Measurements from ENCODE around the gene ORMDL3.

The ORMDL3 gene

DNA sequence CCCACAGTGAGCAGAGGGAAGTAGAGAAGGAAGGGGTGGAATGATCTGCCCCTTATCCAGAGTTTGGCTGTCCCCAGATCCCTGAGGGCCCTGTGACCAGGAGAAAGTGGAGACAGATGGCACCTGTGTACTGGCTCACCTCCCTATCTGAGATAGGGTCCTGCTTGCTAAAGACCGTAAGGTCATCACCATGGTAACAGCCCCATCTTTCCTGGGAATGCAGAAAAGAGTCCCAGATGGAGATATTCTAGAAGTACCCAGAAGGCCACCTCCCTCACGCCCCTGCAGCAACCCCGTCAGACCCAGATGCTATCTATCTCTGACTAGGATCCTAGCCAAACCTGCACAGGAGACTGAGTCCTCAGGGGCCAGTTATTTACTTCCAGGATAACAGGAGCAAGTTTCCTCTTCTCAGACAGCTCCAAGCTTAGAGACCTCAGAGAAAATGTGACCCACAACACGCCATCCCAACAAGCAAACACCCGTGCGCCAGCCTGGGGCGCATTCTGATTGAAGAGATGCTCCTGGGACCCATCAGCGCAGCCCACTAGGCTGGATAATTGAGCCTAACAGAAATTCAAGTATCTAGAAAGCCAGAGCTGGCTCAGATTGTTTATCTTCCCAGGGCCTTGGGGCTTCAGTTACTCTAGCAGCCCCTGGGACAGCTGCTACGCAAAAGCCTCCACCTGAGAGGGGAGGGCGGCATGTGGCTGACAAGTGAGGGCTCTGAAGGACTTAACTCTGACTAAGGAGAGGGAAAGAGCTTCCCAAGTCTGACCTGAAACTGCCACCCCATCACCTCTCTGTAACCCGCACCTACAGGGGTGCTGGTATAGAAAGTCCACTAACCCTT is 1.9 kb downstream of the ORMDL3 start:
- no peak for TF ChIP-seq SP1 (IDR thresholded peaks at IDR 0.05)
- TF ChIP-seq BHLHE40 (IDR thresholded peaks at IDR 0.05; ENCODE audit: borderline replicate concordance): no peak
- TF ChIP-seq NFRKB (IDR thresholded peaks at IDR 0.05): no peak
- no peak for TF ChIP-seq ZNF384 (IDR thresholded peaks at IDR 0.05)
- TF ChIP-seq SUZ12 (IDR thresholded peaks at IDR 0.05): no peak
- TF ChIP-seq, protein P1, sequence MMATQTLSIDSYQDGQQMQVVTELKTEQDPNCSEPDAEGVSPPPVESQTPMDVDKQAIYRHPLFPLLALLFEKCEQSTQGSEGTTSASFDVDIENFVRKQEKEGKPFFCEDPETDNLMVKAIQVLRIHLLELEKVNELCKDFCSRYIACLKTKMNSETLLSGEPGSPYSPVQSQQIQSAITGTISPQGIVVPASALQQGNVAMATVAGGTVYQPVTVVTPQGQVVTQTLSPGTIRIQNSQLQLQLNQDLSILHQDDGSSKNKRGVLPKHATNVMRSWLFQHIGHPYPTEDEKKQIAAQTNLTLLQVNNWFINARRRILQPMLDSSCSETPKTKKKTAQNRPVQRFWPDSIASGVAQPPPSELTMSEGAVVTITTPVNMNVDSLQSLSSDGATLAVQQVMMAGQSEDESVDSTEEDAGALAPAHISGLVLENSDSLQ (IDR thresholded peaks at IDR 0.05): no peak
- no peak for TF ChIP-seq HDGF (IDR thresholded peaks at IDR 0.05; ENCODE audit: borderline replicate concordance)
- TF ChIP-seq FOXM1 (IDR thresholded peaks at IDR 0.05; ENCODE audit: borderline replicate concordance): no peak
- ChIA-PET POLR2A (interaction anchor here (0.7 to 0.8 kb wide), 2 partner anchors 31 to 60 kb away, joined by 3 to 4 read pairs; no protein-coding TSS in a partner anchor), CTCF (no interaction called here)
- no peak for DNase-seq (ENCODE audit: extremely low spot score)

DNA sequence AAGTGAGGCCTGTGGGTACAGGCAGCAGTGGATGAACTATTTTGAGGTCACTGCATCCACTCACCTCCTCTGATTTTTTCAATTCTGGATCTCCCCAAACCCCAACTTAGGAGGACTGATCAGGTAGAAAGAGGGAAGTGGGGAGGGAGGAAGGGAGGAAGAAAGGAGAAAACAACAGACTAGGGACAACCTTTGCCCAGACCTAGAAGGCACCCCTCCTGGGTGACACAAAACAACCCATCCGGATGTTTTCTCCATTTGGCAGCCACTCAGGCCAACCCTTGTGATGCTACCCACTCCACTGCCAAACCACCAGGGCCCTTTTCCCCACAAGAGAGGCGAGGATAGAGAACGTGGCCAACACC is 2.7 kb downstream of the ORMDL3 start:
- POLR2A ChIA-PET: no interaction called here
- DNase-seq (ENCODE audit: extremely low spot score): no peak
- no peak for TF ChIP-seq TARDBP (IDR thresholded peaks at IDR 0.05)
- TF ChIP-seq HDGF (IDR thresholded peaks at IDR 0.05; ENCODE audit: borderline replicate concordance): no peak
- no peak for TF ChIP-seq L3MBTL2 (conservative IDR thresholded peaks at IDR 0.05)
- no peak for TF ChIP-seq ARNT (IDR thresholded peaks at IDR 0.05)
- TF ChIP-seq CTBP1 (IDR thresholded peaks at IDR 0.05; ENCODE audit: borderline replicate concordance): no peak
- TF ChIP-seq ZNF384 (IDR thresholded peaks at IDR 0.05): no peak
- TF ChIP-seq ELF4 (IDR thresholded peaks at IDR 0.05): no peak
- no peak for TF ChIP-seq LEF1 (IDR thresholded peaks at IDR 0.05; ENCODE audit: borderline replicate concordance)
- TF ChIP-seq FOXA1 (IDR thresholded peaks at IDR 0.05): no peak
- TF ChIP-seq, protein P1 (IDR thresholded peaks at IDR 0.05): no peak
- TF ChIP-seq NFRKB (IDR thresholded peaks at IDR 0.05): no peak
- TF ChIP-seq FOXM1 (IDR thresholded peaks at IDR 0.05; ENCODE audit: borderline replicate concordance): no peak
- no peak for TF ChIP-seq FOXK2 (IDR thresholded peaks at IDR 0.05)
- no peak for TF ChIP-seq SP1 (IDR thresholded peaks at IDR 0.05)
- TF ChIP-seq SUZ12 (IDR thresholded peaks at IDR 0.05): no peak
- no peak for TF ChIP-seq BHLHE40 (IDR thresholded peaks at IDR 0.05; ENCODE audit: borderline replicate concordance)
- CTCF ChIA-PET: interaction anchor here (0.6 to 0.8 kb wide), 2 partner anchors 9 to 30 kb away, joined by 3 to 4 read pairs; no protein-coding TSS in a partner anchor

DNA sequence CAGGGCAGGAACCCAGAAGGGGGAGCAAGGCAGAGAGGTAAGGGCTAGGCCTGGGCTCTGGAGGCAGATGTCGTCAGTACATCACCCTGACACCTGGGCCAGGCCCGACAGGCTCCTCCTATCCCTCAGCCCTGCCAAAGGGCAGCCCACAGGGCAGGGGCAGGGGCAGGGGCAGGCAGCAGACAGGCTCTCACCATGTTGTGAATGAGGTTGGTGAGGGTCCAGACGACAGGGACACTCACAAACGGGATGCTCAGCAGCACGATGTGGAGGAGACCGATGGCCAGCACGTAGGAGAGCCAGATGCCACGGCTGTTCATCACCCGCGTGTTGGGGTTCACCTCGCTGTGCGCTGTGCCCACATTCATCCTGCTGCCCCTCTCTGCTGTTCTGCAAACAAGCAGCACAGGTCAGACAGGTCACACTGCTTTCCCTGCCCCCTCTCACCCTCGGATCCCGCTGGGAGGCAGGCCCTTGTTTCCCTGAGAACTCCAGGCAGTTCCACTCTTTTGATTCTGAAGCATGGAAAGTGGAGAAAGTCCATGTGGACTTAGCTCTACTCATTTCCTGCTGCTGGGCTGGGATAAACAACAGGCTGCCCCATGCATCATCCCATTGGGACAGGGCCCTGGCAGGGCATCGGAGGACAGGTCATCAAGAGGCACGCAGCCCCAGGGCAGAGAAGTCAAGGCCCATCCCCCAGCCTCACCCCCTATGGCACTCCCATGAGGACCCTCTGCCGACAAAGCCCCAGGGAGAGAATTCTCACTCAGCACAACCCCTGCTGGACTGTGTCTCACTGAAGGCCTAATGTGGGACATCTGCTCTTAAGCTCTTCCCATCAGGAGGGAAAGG is 3.3 kb downstream of the ORMDL3 start:
- POLR2A ChIA-PET: no interaction called here
- CTCF ChIA-PET: interaction anchor here (0.6 to 0.8 kb wide), 2 partner anchors 8 to 31 kb away, joined by 3 to 4 read pairs; no protein-coding TSS in a partner anchor
- no peak for DNase-seq (ENCODE audit: extremely low spot score)
- no peak for TF ChIP-seq ARNT (IDR thresholded peaks at IDR 0.05)
- no peak for TF ChIP-seq FOXK2 (IDR thresholded peaks at IDR 0.05)
- no peak for TF ChIP-seq CTBP1 (IDR thresholded peaks at IDR 0.05; ENCODE audit: borderline replicate concordance)
- TF ChIP-seq ZNF384 (IDR thresholded peaks at IDR 0.05): no peak
- TF ChIP-seq HDGF (IDR thresholded peaks at IDR 0.05; ENCODE audit: borderline replicate concordance): no peak
- no peak for TF ChIP-seq NFRKB (IDR thresholded peaks at IDR 0.05)
- TF ChIP-seq LEF1 (IDR thresholded peaks at IDR 0.05; ENCODE audit: borderline replicate concordance): no peak

DNA sequence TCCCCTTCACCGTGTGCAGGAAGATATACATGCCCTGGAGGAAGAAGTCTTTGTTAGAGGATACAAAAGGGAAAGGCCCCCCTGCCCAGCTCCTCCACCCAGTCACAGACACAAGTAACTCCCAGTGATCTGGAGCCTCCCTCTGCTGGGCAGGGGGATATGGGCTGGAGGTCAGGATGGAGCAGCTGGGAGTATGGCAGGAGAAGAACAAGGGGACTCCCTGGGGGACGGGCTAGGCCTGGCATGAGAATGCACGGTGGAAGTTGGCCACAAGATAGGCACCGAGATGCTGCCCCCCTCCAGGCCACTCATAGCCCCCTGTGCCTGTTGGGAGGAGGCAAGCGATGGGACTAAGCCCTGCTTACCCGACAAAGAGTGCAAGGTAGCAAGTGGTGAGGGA is 4.2 kb downstream of the ORMDL3 start:
- ChIA-PET CTCF (interaction anchor here (1.0 kb wide), 1 partner anchor 35 kb away, joined by 3 read pairs; no protein-coding TSS in a partner anchor), POLR2A (no interaction called here)
- TF ChIP-seq TARDBP (IDR thresholded peaks at IDR 0.05) (no peak), CTBP1 (IDR thresholded peaks at IDR 0.05; ENCODE audit: borderline replicate concordance) (no peak), NFRKB (IDR thresholded peaks at IDR 0.05) (no peak), LEF1 (IDR thresholded peaks at IDR 0.05; ENCODE audit: borderline replicate concordance) (no peak), SUZ12 (IDR thresholded peaks at IDR 0.05) (no peak), L3MBTL2 (conservative IDR thresholded peaks at IDR 0.05) (no peak), HDGF (IDR thresholded peaks at IDR 0.05; ENCODE audit: borderline replicate concordance) (no peak), ZNF384 (IDR thresholded peaks at IDR 0.05) (no peak), FOXM1 (IDR thresholded peaks at IDR 0.05; ENCODE audit: borderline replicate concordance) (no peak), FOXK2 (IDR thresholded peaks at IDR 0.05) (no peak)
- no peak for DNase-seq (ENCODE audit: extremely low spot score)

DNA sequence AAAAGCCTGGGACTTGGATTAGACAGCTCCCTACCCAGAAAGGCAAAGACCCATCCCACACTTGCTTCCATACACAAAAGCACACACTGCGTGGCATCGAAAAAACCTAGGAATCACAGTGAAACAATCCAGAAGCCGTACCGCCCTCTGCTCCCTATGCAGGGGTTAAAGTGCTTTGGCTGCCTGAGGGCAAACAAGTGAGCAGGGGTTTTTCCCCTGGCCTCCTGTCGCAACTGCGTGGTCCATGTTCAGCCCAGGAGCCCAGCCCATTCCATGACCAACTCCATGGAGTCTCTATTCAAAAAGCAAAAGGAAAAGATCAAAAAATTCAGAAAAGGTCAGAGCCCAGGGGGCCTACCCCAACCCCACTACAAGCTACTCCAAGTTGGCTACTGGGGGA is 5.4 kb downstream of the ORMDL3 start:
- TF ChIP-seq FOXA1 (IDR thresholded peaks at IDR 0.05) (no peak), TARDBP (IDR thresholded peaks at IDR 0.05) (no peak), CTBP1 (IDR thresholded peaks at IDR 0.05; ENCODE audit: borderline replicate concordance) (no peak), SP1 (IDR thresholded peaks at IDR 0.05) (no peak), NFRKB (IDR thresholded peaks at IDR 0.05) (no peak)
- TF ChIP-seq, protein P1 (IDR thresholded peaks at IDR 0.05): no peak
- ChIA-PET CTCF (interaction anchor here (1.0 kb wide), 1 partner anchor 37 kb away, joined by 3 read pairs; no protein-coding TSS in a partner anchor), POLR2A (no interaction called here)
- no peak for DNase-seq (ENCODE audit: extremely low spot score)
